Loucy (cell line): ENCODE results near the gene S1PR4.

Experiments
- EZH2phosphoT487 ChIP-seq: fragments of 200-600 bp; IDR thresholded peaks from 2 replicates; pipeline ENCODE4 v1.6.1; 2018; ENCODE audit warnings: antibody characterized with exemption, mild to moderate bottlenecking, moderate library complexity, borderline replicate concordance
- TF ChIP-seq, protein P1 (sequence below): fragments of 200-600 bp; sonication (generic); conservative IDR thresholded peaks from 2 replicates; pipeline ENCODE4 v1.5.1; 2014; ENCODE audit warnings: mild to moderate bottlenecking, antibody characterized with exemption, low read length

DNA sequence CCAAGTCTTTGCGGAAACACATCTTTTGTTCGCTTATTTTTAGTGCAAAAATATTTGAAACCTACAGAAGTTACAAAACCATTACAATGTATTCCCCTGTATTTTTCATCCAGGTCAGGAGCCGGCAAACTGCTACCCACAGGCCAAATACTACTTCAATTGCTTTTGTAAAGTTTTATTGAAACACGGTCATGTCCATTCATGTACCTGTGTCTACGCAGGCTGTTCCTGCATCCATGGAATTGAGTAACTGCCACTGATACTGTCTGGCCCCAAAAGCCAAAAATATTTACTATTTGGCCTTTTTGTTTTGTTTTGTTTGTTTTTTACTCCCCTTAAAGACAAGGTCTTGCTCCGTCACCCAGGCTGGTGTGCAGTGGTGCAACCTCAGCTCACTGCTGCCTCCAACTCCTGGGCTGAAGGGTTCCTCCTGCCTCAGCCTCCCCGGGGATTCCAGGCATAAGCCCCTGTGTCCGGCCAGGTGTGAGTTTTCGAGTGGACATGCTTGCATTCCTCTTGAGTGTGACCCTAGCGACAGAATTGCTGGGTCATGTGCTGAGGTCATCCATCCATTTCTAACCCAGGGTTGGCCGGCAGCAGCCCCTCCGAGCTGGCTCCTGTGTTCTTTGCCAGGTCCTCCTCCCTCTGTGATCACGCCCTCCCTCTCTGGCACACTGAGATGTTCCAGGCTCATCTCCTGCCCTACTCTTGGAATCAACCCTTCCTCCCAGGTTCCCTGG, 10.9 kb upstream of the S1PR4 start:
- TF ChIP-seq, protein P1, sequence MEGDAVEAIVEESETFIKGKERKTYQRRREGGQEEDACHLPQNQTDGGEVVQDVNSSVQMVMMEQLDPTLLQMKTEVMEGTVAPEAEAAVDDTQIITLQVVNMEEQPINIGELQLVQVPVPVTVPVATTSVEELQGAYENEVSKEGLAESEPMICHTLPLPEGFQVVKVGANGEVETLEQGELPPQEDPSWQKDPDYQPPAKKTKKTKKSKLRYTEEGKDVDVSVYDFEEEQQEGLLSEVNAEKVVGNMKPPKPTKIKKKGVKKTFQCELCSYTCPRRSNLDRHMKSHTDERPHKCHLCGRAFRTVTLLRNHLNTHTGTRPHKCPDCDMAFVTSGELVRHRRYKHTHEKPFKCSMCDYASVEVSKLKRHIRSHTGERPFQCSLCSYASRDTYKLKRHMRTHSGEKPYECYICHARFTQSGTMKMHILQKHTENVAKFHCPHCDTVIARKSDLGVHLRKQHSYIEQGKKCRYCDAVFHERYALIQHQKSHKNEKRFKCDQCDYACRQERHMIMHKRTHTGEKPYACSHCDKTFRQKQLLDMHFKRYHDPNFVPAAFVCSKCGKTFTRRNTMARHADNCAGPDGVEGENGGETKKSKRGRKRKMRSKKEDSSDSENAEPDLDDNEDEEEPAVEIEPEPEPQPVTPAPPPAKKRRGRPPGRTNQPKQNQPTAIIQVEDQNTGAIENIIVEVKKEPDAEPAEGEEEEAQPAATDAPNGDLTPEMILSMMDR: no peak
- no peak for TF ChIP-seq EZH2phosphoT487
